Gastroesophageal sphincter (tissue), 4 donors: ENCODE results near the gene LSM4. TPM values are rescaled to one million over a fixed set of nuclear protein-coding genes. Genes with fewer than 3 reads are reported as not detected.

Source experiments
- ATAC-seq: fragments of 150-250 bp; one replicate; pipeline ENCODE4 v1.9.1; 2016; ENCODE audit warnings: mild to moderate bottlenecking, moderate library complexity
- H3K27ac ChIP-seq, 4 donors: fragments of 200-600 bp; sonication (generic) in 3 of 4; 1 replicate in 3 of 4; 2 replicates in 1 of 4; pipeline ENCODE4 v1.5.1; 2016 to 2019
- H3K27me3 ChIP-seq: fragments of 200-600 bp; sonication (generic); one replicate; pipeline ENCODE4 v1.5.1; 2019
- H3K36me3 ChIP-seq, 2 donors: fragments of 200-600 bp; sonication (generic); one replicate each; pipeline ENCODE4 v1.5.1; 2019; ENCODE audit warnings: control low read depth in 1 of 2
- H3K4me1 ChIP-seq, 3 donors: fragments of 200-600 bp; sonication (generic); 1 replicate in 2 of 3; 2 replicates in 1 of 3; pipeline ENCODE4 v1.5.1; 2016 to 2019; ENCODE audit warnings: control low read depth in 2 of 3
- H3K4me3 ChIP-seq, 2 donors: fragments of 200-600 bp; sonication (generic); one replicate each; pipeline ENCODE4 v1.5.1; 2019; ENCODE audit warnings: mild to moderate bottlenecking in 1 of 2, moderate library complexity in 1 of 2
- H3K9me3 ChIP-seq, 3 donors: fragments of 200-600 bp; sonication (generic); one replicate each; pipeline ENCODE4 v1.5.1; 2017 to 2019; ENCODE audit warnings: control low read depth in 2 of 3
- CTCF ChIP-seq, 4 experiments: fragments of 200-600 bp in 2 of 4; fragments of 450-650 bp in 2 of 4; sonication (generic) in 1 of 4; IDR thresholded peaks; one replicate each; pipeline ENCODE4 v1.5.1; 2017 to 2019; ENCODE audit warnings: antibody characterized with exemption in 4 of 4, mild to moderate bottlenecking in 2 of 4, moderate library complexity in 2 of 4
- EP300 ChIP-seq: sonication (generic); formaldehyde crosslinking; IDR thresholded peaks from one replicate; pipeline ENCODE4 v1.6.1; 2017; ENCODE audit warnings: antibody characterized with exemption, mild to moderate bottlenecking
- POLR2A ChIP-seq, 2 donors: fragments of 450-650 bp; IDR thresholded peaks; one replicate each; pipeline ENCODE4 v1.6.1; 2017; ENCODE audit warnings: antibody characterized with exemption in 2 of 2, mild to moderate bottlenecking in 2 of 2, moderate library complexity in 1 of 2
- POLR2AphosphoS5 ChIP-seq: sonication (generic); formaldehyde crosslinking; IDR thresholded peaks from one replicate; pipeline ENCODE4 v1.6.1; 2017; ENCODE audit warnings: antibody characterized with exemption
- WGBS, 2 donors: methylation state at CpG; one replicate each; pipeline ENCODE4 v1.1.5; 2018; ENCODE audit warnings: low coverage in 1 of 2; 5-methylcytosine and 5-hydroxymethylcytosine counted together
- total RNA-seq, 4 donors: library from RNA; depleted of rRNA; stranded (reverse); fragments of >200 nt; gene quantifications; one replicate each; pipeline ENCODE4 v1.1.0, GENCODE V29; 2016

Gene LSM4
- total RNA-seq, 4 donors from 2014 or later: 81.2 to 116 (median 94.5) TPM

- peak overlapping the region; percentile 89 to 100 (median 100) for H3K27ac ChIP-seq
- no peaks in the 10 kb centered on the region for H3K27me3 ChIP-seq
- H3K9me3 ChIP-seq: no peaks in the 10 kb centered on the region
- H3K4me3 ChIP-seq: peak overlapping the region; percentile 35 to 99
- ATAC-seq: no peak
- WGBS, 2 donors: 4% methylated on average over 5 of the region's 27 CpGs; no CpG with 5 or more reads in 1 of the 2 donors
- peaks cover 5 to 43% (median 29%) of the 10 kb centered on the region in 3 donors for H3K4me1 ChIP-seq
- TF ChIP-seq CTCF (IDR thresholded peaks at IDR 0.05): peak in 2 of 4 experiments; percentile 27 to 30
- peak; percentile 87 for TF ChIP-seq POLR2AphosphoS5
- TF ChIP-seq POLR2A (IDR thresholded peaks at IDR 0.05): peak; percentile 27 to 35
- TF ChIP-seq EP300: no peak
- H3K36me3 ChIP-seq: peaks cover 0 to 16% of the 10 kb centered on the region in 2 donors
Observed at GRCh38 chr19:18282021-18282787, 40.7 kb downstream of the LSM4 start.

- Histone ChIP-seq H3K4me1 (peaks cover 5 to 51% (median 36%) of the 10 kb centered on the region in 3 donors), H3K9me3 (no peaks in the 10 kb centered on the region), H3K27me3 (no peaks in the 10 kb centered on the region), H3K36me3 (peaks cover 0 to 20% of the 10 kb centered on the region in 2 donors), H3K27ac (peak within 1 kb of the TSS; percentile 100), H3K4me3 (peak within 1 kb of the TSS; percentile 69 to 99)
- TF ChIP-seq EP300 (peak; percentile 50), CTCF (IDR thresholded peaks at IDR 0.05) (peak in 2 of 4 experiments; percentile 21 to 30), POLR2A (IDR thresholded peaks at IDR 0.05) (peak; percentile 99 to 100), POLR2AphosphoS5 (peak; percentile 98)
- 4% methylated on average over 9 of the region's 138 CpGs; no CpG with 5 or more reads in 1 of the 2 donors for WGBS, 2 donors
- peak; percentile 85 for ATAC-seq
Observed at GRCh38 chr19:18281082-18282020, 41.5 kb downstream of the LSM4 start, which contains the start of gene JUND. Gene JUND (minus strand): TSS chr19:18281622. CDS start chr19:18281484, 138 bp downstream.

GRCh38 chr19:18280247-18281081 is 42.4 kb downstream of the LSM4 start:
- H3K27me3 ChIP-seq: no peaks in the 10 kb centered on the region
- H3K36me3 ChIP-seq: peaks cover 0 to 20% of the 10 kb centered on the region in 2 donors
- no peaks in the 10 kb centered on the region for H3K9me3 ChIP-seq
- peak overlapping the region; percentile 100 for H3K27ac ChIP-seq
- peaks cover 5 to 60% (median 41%) of the 10 kb centered on the region in 3 donors for H3K4me1 ChIP-seq
- TF ChIP-seq CTCF (IDR thresholded peaks at IDR 0.05) (peak in 1 of 4 experiments; percentile 12), POLR2AphosphoS5 (peak; percentile 98), POLR2A (IDR thresholded peaks at IDR 0.05) (peak; percentile 96), EP300 (no peak)
- peak overlapping the region; percentile 69 to 99 for H3K4me3 ChIP-seq
- no CpG with 5 or more reads among the region's 111 CpGs for WGBS, 2 donors
- ATAC-seq: peak; percentile 10

- H3K27me3 ChIP-seq: no peaks in the 10 kb centered on the region
- WGBS, 2 donors: 0% methylated on average over 9 to 32 of the region's 55 CpGs
- peaks cover 0 to 20% of the 10 kb centered on the region in 2 donors for H3K36me3 ChIP-seq
- no peak for TF ChIP-seq EP300
- TF ChIP-seq POLR2A (IDR thresholded peaks at IDR 0.05): peak; percentile 64 to 68
- peak in 3 of 4 experiments; percentile 88 to 96 (median 92) for TF ChIP-seq CTCF (IDR thresholded peaks at IDR 0.05)
- peak; percentile 86 for TF ChIP-seq POLR2AphosphoS5
- no peaks in the 10 kb centered on the region for H3K9me3 ChIP-seq
- peak; percentile 37 for ATAC-seq
- peak overlapping the region; percentile 69 to 99 for H3K4me3 ChIP-seq
- peak overlapping the region; percentile 100 for H3K27ac ChIP-seq
- peaks cover 5 to 65% (median 49%) of the 10 kb centered on the region in 3 donors for H3K4me1 ChIP-seq
Observed at GRCh38 chr19:18279516-18280246, 43.2 kb downstream of the LSM4 start.
